Neural crest cell (in vitro differentiated cells): ENCODE data around the gene PRR19. TPM values are rescaled to one million over a fixed set of nuclear protein-coding genes. Genes with fewer than 3 reads are reported as not detected.
A peak's percentile ranks its signal among the peaks of the same experiment; 100 is the strongest.

ENCODE experiments used
- DNase-seq: peaks from one replicate; pipeline ENCODE4 v3.0.0; 2021; ENCODE audit warnings: low read depth, mixed read lengths, low spot score
- H3K27ac Mint-ChIP-seq: one replicate; pipeline ENCODE4 v1.8.0; 2021; ENCODE audit warnings: mild to moderate bottlenecking, mixed read lengths; ENCODE audit not compliant: unreplicated experiment
- H3K27me3 Mint-ChIP-seq: 2 replicates; pipeline ENCODE4 v1.8.0; 2021; ENCODE audit warnings: low read depth, mild to moderate bottlenecking, mixed read lengths
- H3K36me3 Mint-ChIP-seq: 2 replicates; pipeline ENCODE4 v1.8.0; 2021; ENCODE audit warnings: low read depth, mild to moderate bottlenecking, mixed read lengths
- H3K4me1 Mint-ChIP-seq: 2 replicates; pipeline ENCODE4 v1.8.0; 2021; ENCODE audit warnings: mixed read lengths
- H3K4me3 Mint-ChIP-seq: one replicate; pipeline ENCODE4 v1.8.0; 2021; ENCODE audit warnings: mild to moderate bottlenecking, mixed read lengths
- H3K9me3 Mint-ChIP-seq: 2 replicates; pipeline ENCODE4 v1.8.0; 2021; ENCODE audit warnings: mixed read lengths
- total RNA-seq: library from RNA; stranded (reverse); gene quantifications from 2 replicates; pipeline ENCODE4 v1.2.1, GENCODE V29; 2021
- TF ChIP-seq, protein P1 (sequence below): fragments of 200-600 bp; sonication (generic); conservative IDR thresholded peaks from 2 replicates; pipeline ENCODE4 v1.5.0; 2021; ENCODE audit warnings: antibody characterized with exemption, mild to moderate bottlenecking

Gene PRR19
- total RNA-seq, 1 donor from 2014 or later: 2.8 TPM

DNA sequence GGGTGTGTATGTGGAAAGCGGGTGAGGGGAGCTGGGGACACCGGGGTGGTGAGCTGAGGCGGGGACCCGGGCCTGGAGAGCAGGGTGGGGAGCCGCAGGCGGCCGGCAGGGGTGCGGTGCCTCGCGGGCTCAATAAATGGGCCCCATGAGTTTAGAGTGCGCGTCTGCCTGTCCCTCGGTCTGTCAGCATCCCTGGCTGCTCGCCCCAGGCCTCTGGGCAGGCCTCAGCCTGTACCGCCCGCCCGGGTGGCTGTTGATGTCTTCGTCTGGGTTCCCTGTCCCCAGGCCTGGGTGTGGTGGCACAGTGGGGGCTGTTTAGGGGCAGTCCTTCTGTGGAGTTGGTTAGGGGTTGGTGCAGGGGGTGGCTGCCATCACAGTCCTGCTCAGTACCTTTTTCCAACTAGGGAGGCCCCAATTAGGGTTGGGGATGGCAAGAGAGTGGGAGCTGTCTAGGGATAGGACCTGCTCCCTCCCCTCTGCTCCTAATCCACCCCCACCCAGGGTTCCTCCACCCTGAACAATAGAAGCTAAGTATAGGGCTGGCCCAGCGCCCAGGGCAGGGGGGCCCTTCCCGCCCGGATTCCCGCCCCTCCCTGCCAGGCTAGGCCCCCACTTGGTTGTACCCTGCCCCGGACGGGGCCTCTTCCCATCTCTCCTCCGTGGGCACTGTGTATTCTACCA, 20.6 kb upstream of the PRR19 start:
- peaks cover 3% of the 10 kb centered on the region for H3K36me3 Mint-ChIP-seq
- peak overlapping the region; percentile 93 for H3K27ac Mint-ChIP-seq
- H3K9me3 Mint-ChIP-seq: no peaks in the 10 kb centered on the region
- peak; percentile 34 for DNase-seq
- peaks cover 34% of the 10 kb centered on the region for H3K4me1 Mint-ChIP-seq
- no peak overlapping the region for H3K4me3 Mint-ChIP-seq
- H3K27me3 Mint-ChIP-seq: peaks cover 4% of the 10 kb centered on the region
- TF ChIP-seq, protein P1, sequence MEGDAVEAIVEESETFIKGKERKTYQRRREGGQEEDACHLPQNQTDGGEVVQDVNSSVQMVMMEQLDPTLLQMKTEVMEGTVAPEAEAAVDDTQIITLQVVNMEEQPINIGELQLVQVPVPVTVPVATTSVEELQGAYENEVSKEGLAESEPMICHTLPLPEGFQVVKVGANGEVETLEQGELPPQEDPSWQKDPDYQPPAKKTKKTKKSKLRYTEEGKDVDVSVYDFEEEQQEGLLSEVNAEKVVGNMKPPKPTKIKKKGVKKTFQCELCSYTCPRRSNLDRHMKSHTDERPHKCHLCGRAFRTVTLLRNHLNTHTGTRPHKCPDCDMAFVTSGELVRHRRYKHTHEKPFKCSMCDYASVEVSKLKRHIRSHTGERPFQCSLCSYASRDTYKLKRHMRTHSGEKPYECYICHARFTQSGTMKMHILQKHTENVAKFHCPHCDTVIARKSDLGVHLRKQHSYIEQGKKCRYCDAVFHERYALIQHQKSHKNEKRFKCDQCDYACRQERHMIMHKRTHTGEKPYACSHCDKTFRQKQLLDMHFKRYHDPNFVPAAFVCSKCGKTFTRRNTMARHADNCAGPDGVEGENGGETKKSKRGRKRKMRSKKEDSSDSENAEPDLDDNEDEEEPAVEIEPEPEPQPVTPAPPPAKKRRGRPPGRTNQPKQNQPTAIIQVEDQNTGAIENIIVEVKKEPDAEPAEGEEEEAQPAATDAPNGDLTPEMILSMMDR: no peak

DNA sequence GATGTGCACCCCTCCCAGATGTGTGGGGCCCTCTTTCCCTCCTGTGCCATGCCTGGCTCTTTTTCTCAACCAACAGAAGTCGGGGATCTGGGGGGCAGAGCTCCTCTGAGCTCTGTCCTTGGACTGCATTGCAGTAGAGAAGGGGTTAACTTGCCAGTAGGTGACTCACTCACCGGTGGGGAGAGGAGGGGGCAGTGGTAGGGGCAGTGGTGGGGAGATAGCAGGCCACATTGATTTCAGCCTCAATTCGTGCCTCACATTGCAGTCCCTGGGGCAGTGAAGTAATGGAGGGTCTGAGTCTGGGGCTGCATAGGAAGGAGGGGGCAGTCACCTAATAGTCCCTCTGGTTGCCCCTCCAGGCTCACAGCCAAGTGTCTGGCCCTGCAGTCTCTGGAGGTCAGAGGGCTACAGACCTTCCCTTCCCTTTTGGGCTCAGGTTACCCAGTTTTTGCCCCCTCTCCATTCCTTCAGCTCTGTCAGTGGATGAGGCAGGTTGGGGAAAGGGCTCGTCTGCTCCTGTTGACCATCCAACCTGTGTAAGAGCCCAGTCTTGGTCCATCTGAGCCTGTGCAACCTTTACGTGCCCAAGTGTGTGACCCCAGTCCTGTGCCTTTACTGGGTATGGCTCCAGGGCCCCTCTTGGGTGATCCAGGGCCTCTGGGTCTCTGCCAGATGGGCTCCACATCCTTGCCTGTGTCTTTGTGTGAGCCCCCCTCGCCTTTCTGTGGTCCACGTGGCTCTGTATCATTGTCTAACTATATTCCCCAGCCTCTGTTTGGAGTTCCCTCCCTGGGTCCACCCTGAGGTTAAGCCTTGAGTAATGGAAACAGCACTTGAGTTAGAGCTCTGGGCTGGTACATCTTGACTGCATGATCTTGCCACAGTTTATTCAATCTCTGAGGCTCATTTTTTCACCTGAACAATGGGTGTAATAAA, 19.8 kb upstream of the PRR19 start:
- TF ChIP-seq, protein P1: no peak
- DNase-seq: no peak
- Mint-ChIP-seq H3K27ac (peak overlapping the region; percentile 93), H3K9me3 (no peaks in the 10 kb centered on the region), H3K27me3 (peaks cover 4% of the 10 kb centered on the region), H3K4me3 (no peak overlapping the region), H3K36me3 (peaks cover 3% of the 10 kb centered on the region), H3K4me1 (peaks cover 34% of the 10 kb centered on the region)

DNA sequence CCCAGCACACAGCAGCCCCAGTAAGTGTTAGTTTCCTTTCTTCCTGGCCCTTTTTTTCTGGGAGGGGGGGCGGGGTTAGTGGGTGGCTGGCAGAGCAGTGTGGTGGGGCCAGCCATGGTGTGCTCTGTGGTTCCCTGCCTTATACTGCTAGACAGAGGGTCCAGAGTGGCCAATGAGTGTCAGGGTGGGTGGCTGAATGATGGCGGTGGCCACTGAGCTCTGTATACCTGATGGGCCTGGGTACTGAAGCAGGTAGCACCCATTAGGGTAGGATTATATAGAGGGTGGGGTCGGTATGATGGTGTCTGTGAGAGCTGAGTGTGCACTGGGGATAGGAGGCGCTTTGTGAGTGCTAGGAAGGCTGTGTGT, 19.1 kb upstream of the PRR19 start:
- H3K27ac Mint-ChIP-seq: no peak overlapping the region
- H3K4me3 Mint-ChIP-seq: no peak overlapping the region
- peaks cover 3% of the 10 kb centered on the region for H3K36me3 Mint-ChIP-seq
- H3K9me3 Mint-ChIP-seq: no peaks in the 10 kb centered on the region
- H3K27me3 Mint-ChIP-seq: peaks cover 4% of the 10 kb centered on the region
- H3K4me1 Mint-ChIP-seq: peaks cover 34% of the 10 kb centered on the region
- TF ChIP-seq, protein P1: no peak
- no peak for DNase-seq

DNA sequence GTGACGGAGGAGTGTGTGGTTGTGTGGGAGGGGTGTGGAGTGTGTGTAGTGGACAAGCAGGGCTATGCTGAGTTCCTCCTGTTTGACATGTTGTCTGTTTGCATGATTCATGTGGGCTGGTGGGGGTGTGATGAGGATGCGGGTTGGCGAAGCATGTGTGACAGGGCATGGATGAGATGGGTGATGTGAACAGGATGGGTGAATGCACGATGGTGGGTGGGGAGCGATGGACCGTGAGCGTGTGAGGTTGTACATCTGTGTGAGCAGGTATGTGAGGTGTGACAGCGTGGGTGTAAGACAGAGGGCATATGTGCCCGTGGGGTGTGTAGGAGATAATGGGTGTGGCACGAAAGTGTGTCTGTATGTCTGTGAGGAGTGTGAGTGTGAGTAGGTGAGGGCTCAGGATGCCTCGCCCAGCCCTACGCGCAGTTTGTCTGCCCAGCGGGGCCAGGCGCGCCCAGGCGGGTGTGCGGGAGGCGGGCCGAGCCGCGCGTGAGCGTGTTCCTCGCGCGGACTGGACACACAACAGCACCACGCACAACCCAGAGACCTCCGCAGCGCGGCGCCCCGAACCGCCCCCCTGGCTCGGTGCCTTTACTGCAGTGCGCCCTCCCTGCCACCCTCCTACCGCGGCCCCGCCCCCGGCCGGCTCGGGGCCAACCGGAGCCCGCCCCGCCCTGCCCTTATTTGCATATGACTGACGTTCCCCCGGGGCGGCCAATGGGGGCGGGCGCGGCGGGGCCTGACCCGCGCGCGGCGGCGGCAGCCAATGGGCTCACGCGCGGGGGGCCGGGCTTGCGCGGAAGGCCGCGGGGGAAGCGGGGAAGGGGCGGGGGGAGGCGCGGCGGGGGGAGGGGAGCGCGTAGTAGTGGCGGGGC, 18.5 kb upstream of the PRR19 start:
- no peak overlapping the region for H3K27ac Mint-ChIP-seq
- TF ChIP-seq, protein P1: no peak
- DNase-seq: peak; percentile 87
- peaks cover 31% of the 10 kb centered on the region for H3K4me1 Mint-ChIP-seq
- peaks cover 4% of the 10 kb centered on the region for H3K27me3 Mint-ChIP-seq
- H3K36me3 Mint-ChIP-seq: peaks cover 3% of the 10 kb centered on the region
- H3K9me3 Mint-ChIP-seq: no peaks in the 10 kb centered on the region
- H3K4me3 Mint-ChIP-seq: no peak overlapping the region

DNA sequence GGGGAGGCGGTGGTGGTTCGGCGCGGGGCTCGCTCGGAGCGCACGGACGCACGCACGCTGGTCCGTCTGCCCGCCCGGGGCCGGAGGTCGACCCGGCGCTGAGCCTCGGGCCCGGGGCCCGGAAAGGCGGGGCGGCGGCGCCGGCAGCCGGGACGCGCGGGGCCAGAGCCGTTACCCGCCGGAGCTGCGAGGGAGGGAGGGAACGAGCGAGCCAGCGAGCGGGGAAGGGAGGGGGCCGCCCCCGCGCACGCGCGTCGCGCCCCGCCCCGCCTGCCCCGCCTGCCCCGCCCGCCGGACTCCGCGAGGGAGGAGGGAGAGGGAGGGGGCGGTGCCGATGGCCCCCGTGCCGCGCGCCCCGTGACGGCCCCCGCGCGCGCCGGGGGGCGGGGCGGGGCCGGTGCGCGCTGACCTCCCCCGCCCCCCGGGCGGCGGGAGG, 17.8 kb upstream of the PRR19 start:
- H3K27me3 Mint-ChIP-seq: peaks cover 4% of the 10 kb centered on the region
- peaks cover 25% of the 10 kb centered on the region for H3K4me1 Mint-ChIP-seq
- peak; percentile 59 for DNase-seq
- TF ChIP-seq, protein P1: no peak
- H3K9me3 Mint-ChIP-seq: no peaks in the 10 kb centered on the region
- no peak overlapping the region for H3K4me3 Mint-ChIP-seq
- no peak overlapping the region for H3K27ac Mint-ChIP-seq
- H3K36me3 Mint-ChIP-seq: peaks cover 3% of the 10 kb centered on the region
